WERI-Rb-1 (cell line): Measurements from ENCODE around the gene RIPOR2.

Experiments used
- DNase-seq: peaks from one replicate; pipeline ENCODE4 v3.0.0-alpha.2; 2020
- H3K27ac ChIP-seq: fragments of 250-450 bp; sonication (Bioruptor Pico); 2 replicates; pipeline ENCODE4 v1.5.1; 2020; ENCODE audit warnings: mild to moderate bottlenecking, moderate library complexity
- H3K27me3 ChIP-seq: fragments of 250-450 bp; sonication (Bioruptor Pico); 2 replicates; pipeline ENCODE4 v1.5.1; 2021; ENCODE audit warnings: mild to moderate bottlenecking, low read depth, moderate library complexity; ENCODE audit not compliant: insufficient read depth, severe bottlenecking
- H3K36me3 ChIP-seq: fragments of 250-450 bp; sonication (Bioruptor Pico); 2 replicates; pipeline ENCODE4 v1.5.1; 2020; ENCODE audit warnings: mild to moderate bottlenecking, moderate library complexity
- H3K4me3 ChIP-seq: 2 replicates; pipeline ENCODE4 v1.5.1; 2011; ENCODE audit warnings: low read depth, mild to moderate bottlenecking, control low read depth, low read length
- H3K9me3 ChIP-seq: fragments of 250-450 bp; sonication (Bioruptor Pico); 2 replicates; pipeline ENCODE4 v1.5.1; 2021; ENCODE audit warnings: mild to moderate bottlenecking, moderate library complexity; ENCODE audit not compliant: severe bottlenecking
- CTCF ChIP-seq: IDR thresholded peaks from 2 replicates; pipeline ENCODE4 v1.5.1; 2011; ENCODE audit warnings: low read depth, mild to moderate bottlenecking, control low read depth, inconsistent platforms, low read length

The RIPOR2 gene

GRCh38 chr6:24968783-24969182 is 33.0 kb upstream of the RIPOR2 start:
- Histone ChIP-seq H3K9me3 (no peaks in the 10 kb centered on the region), H3K36me3 (no peaks in the 10 kb centered on the region), H3K27ac (no peak overlapping the region), H3K4me3 (no peak overlapping the region), H3K27me3 (no peaks in the 10 kb centered on the region)
- TF ChIP-seq CTCF, result no peak
- no peak for DNase-seq

GRCh38 chr6:24967211-24967610 is 31.5 kb upstream of the RIPOR2 start:
- Histone ChIP-seq H3K27ac (no peak overlapping the region), H3K9me3 (no peaks in the 10 kb centered on the region), H3K36me3 (no peaks in the 10 kb centered on the region), H3K4me3 (no peak overlapping the region), H3K27me3 (no peaks in the 10 kb centered on the region)
- no peak for DNase-seq
- no peak for TF ChIP-seq CTCF

- TF ChIP-seq CTCF, result no peak
- Histone ChIP-seq H3K9me3 (no peaks in the 10 kb centered on the region), H3K36me3 (no peaks in the 10 kb centered on the region), H3K27me3 (no peaks in the 10 kb centered on the region), H3K4me3 (no peak overlapping the region), H3K27ac (no peak overlapping the region)
- no peak for DNase-seq
These were observed 30.6 kb upstream of the RIPOR2 start for GRCh38 chr6:24966381-24966780.

- no peak for DNase-seq
- H3K27ac ChIP-seq, result no peak overlapping the region
- H3K9me3 ChIP-seq, result no peaks in the 10 kb centered on the region
- H3K27me3 ChIP-seq, result no peaks in the 10 kb centered on the region
- no peak for TF ChIP-seq CTCF
- H3K4me3 ChIP-seq, result no peak overlapping the region
- no peaks in the 10 kb centered on the region for H3K36me3 ChIP-seq
These were observed 28.3 kb upstream of the RIPOR2 start for GRCh38 chr6:24963887-24964570.

- H3K36me3 ChIP-seq, result no peaks in the 10 kb centered on the region
These were observed 27.6 kb upstream of the RIPOR2 start for GRCh38 chr6:24963339-24963738.

More at GRCh38 chr6:24963339-24963738, 27.6 kb upstream of the RIPOR2 start:
- DNase-seq, result no peak
- no peak for TF ChIP-seq CTCF
- Histone ChIP-seq H3K4me3 (no peak overlapping the region), H3K27me3 (no peaks in the 10 kb centered on the region), H3K9me3 (no peaks in the 10 kb centered on the region), H3K27ac (no peak overlapping the region)
